ENCODE data around the gene ARID1A.

- TF ChIP-seq, protein P1, sequence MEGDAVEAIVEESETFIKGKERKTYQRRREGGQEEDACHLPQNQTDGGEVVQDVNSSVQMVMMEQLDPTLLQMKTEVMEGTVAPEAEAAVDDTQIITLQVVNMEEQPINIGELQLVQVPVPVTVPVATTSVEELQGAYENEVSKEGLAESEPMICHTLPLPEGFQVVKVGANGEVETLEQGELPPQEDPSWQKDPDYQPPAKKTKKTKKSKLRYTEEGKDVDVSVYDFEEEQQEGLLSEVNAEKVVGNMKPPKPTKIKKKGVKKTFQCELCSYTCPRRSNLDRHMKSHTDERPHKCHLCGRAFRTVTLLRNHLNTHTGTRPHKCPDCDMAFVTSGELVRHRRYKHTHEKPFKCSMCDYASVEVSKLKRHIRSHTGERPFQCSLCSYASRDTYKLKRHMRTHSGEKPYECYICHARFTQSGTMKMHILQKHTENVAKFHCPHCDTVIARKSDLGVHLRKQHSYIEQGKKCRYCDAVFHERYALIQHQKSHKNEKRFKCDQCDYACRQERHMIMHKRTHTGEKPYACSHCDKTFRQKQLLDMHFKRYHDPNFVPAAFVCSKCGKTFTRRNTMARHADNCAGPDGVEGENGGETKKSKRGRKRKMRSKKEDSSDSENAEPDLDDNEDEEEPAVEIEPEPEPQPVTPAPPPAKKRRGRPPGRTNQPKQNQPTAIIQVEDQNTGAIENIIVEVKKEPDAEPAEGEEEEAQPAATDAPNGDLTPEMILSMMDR (IDR thresholded peaks at IDR 0.05; ENCODE audit: borderline replicate concordance, extremely low read depth, low read length, poor library complexity, severe bottlenecking) = no peak
- TF ChIP-seq EZH2 (IDR thresholded peaks at IDR 0.05; ENCODE audit: borderline replicate concordance, low read depth, low read length, severe bottlenecking) = no peak
These were observed 95.8 kb downstream of the ARID1A start for GRCh38 chr1:26791626-26792025.
